GM12878 (cell line): ENCODE results near the gene HELZ. TPM values are rescaled to one million over a fixed set of nuclear protein-coding genes. Genes with fewer than 3 reads are reported as not detected.

ENCODE experiments used
- ATAC-seq: fragments of 200-7000 bp; cut with Tn5 transposase; 3 replicates; pipeline ENCODE4 v1.9.1; 2020; ENCODE audit warnings: mild to moderate bottlenecking, moderate library complexity
- BruUV-seq: library from RNA; stranded (reverse); fragments of 400-500 nt; replicated peaks from 2 replicates; lab custom pipeline; 2021; lab: Mats Ljungman, UMichigan
- CTCF ChIA-PET: fragments of 300-600 bp; sonication (Branson Sonifier 250); formaldehyde crosslinking; extraction: SDS; loops from one replicate; lab custom pipeline; 2021; ENCODE audit warnings: inconsistent platforms; lab: Yijun Ruan, JAX
- POLR2A ChIA-PET: fragments of 350-600 bp; formaldehyde crosslinking; extraction: SDS; loops from one replicate; lab custom pipeline; 2021; ENCODE audit warnings: inconsistent platforms; lab: Charles Lee
- RAD21 ChIA-PET: fragments of 300-600 bp; sonication (Branson Sonifier 250); formaldehyde crosslinking; loops from one replicate; lab custom pipeline; 2023; ENCODE audit warnings: antibody characterized with exemption; ENCODE audit not compliant: unreplicated experiment; lab: Charles Lee
- SMC1A ChIA-PET: fragments of 300-600 bp; sonication (Branson Sonifier 250); formaldehyde crosslinking; loops from one replicate; lab custom pipeline; 2023; ENCODE audit not compliant: unreplicated experiment, uncharacterized antibody; lab: Charles Lee
- DNase-seq: peaks from one replicate; pipeline ENCODE4 v3.0.0-alpha.2; 2011; ENCODE audit warnings: low read depth, low spot score
- FAIRE-seq: peaks from 3 replicates; lab custom pipeline; 2011; peaks lifted over from hg19 to GRCh38; lab: Jason Lieb, UNC
- H2AFZ ChIP-seq: 2 replicates; pipeline ENCODE4 v1.6.0; 2011; ENCODE audit warnings: low read depth, low read length, control low read depth; ENCODE audit not compliant: control insufficient read depth
- H3K27ac ChIP-seq: 2 replicates; pipeline ENCODE4 v1.5.1; 2011; ENCODE audit warnings: control low read depth; ENCODE audit not compliant: control insufficient read depth, insufficient read depth
- H3K27me3 ChIP-seq, 2 experiments: replicated peaks in 1 of 2; 2 replicates each; pipeline versions ENCODE4 v1.6.0 to v1.6.1; 2011; ENCODE audit warnings: low read length in 1 of 2; ENCODE audit not compliant: control insufficient read depth in 2 of 2, insufficient read depth in 2 of 2
- H3K36me3 ChIP-seq, 2 experiments: 2 replicates each; pipeline ENCODE4 v1.5.1; 2011; ENCODE audit warnings: low read length in 1 of 2; ENCODE audit not compliant: control insufficient read depth in 2 of 2, insufficient read depth in 2 of 2
- H3K4me1 ChIP-seq: 2 replicates; pipeline ENCODE4 v1.6.1; 2011; ENCODE audit warnings: mild to moderate bottlenecking, low read length, moderate library complexity, mixed read lengths; ENCODE audit not compliant: control insufficient read depth, insufficient read depth
- H3K4me2 ChIP-seq: 2 replicates; pipeline ENCODE4 v1.6.0; 2011; ENCODE audit warnings: control low read depth; ENCODE audit not compliant: control insufficient read depth, insufficient read depth
- H3K4me3 ChIP-seq: fragments of 200-600 bp; sonication (generic); 2 replicates; pipeline ENCODE4 v1.5.1; 2016
- H3K79me2 ChIP-seq: 2 replicates; pipeline ENCODE4 v1.6.0; 2011; ENCODE audit warnings: low read length; ENCODE audit not compliant: control insufficient read depth, insufficient read depth
- H3K9ac ChIP-seq: 2 replicates; pipeline ENCODE4 v1.8.0; 2011; ENCODE audit warnings: low read length, control low read depth, mixed read lengths; ENCODE audit not compliant: control insufficient read depth, insufficient read depth
- H3K9me3 ChIP-seq: replicated peaks from 3 replicates; pipeline ENCODE4 v1.5.1; 2011; ENCODE audit warnings: mild to moderate bottlenecking, low read length; ENCODE audit not compliant: control insufficient read depth, insufficient read depth
- H4K20me1 ChIP-seq: 2 replicates; pipeline ENCODE4 v1.6.0; 2011; ENCODE audit not compliant: control insufficient read depth, insufficient read depth
- CREB1 ChIP-seq: IDR thresholded peaks from 2 replicates; pipeline ENCODE4 v1.6.1; 2012; ENCODE audit warnings: low read depth, mild to moderate bottlenecking, inconsistent platforms
- DPF2 ChIP-seq: fragments of 450-650 bp; IDR thresholded peaks from 2 replicates; pipeline ENCODE4 v1.6.1; 2017; ENCODE audit warnings: mild to moderate bottlenecking
- HCFC1 ChIP-seq: fragments of 150-350 bp; IDR thresholded peaks from 2 replicates; pipeline ENCODE4 v1.6.1; 2014; ENCODE audit warnings: low read length
- IRF4 ChIP-seq: IDR thresholded peaks from 2 replicates; pipeline ENCODE4 v1.6.1; 2011; ENCODE audit warnings: low read depth, low read length
- PAX5 ChIP-seq: IDR thresholded peaks from 2 replicates; pipeline ENCODE4 v1.6.1; 2011; ENCODE audit warnings: low read depth, low read length, borderline replicate concordance
- POLR2A ChIP-seq: IDR thresholded peaks from 2 replicates; pipeline ENCODE4 v1.6.1; 2011; ENCODE audit warnings: low read depth, mild to moderate bottlenecking, low read length
- SUPT20H ChIP-seq: IDR thresholded peaks from 2 replicates; pipeline ENCODE4 v1.6.1; 2011; ENCODE audit warnings: low read depth, mild to moderate bottlenecking, low read length, moderate library complexity, borderline replicate concordance; ENCODE audit not compliant: control insufficient read depth
- WGBS: methylation state at CpG from one replicate; pipeline ENCODE4 v1.1.6; 2016; ENCODE audit warnings: low lambda C conversion rate; ENCODE audit not compliant: insufficient replicate concordance, insufficient coverage; ENCODE audit errors: missing lambda C conversion rate; 5-methylcytosine and 5-hydroxymethylcytosine counted together
- in situ Hi-C: fragments of 300-500 bp; cut with MboI; formaldehyde crosslinking; loops from 9 replicates; pipeline ENCODE4 v1.14.3; 2018; ENCODE audit warnings: mixed read lengths
- intact Hi-C: fragments of 100-400 bp; cut with micrococcal nuclease; formaldehyde crosslinking; loops from one replicate; pipeline ENCODE4 v1.14.2; 2022; ENCODE audit not compliant: unreplicated experiment
- polyA plus RNA-seq, 11 experiments: library from polyadenylated mRNA; depleted of rRNA in 4 of 11; unstranded in 6 of 11; stranded (reverse) in 5 of 11; fragments of >200 nt; fragmentation: Nextera tagmentation in 4 of 11; fragmentation: Illumina TruSeq in 1 of 11; extraction: Ambion mirVana in 4 of 11; extraction: Trizol in 1 of 11; gene quantifications; 1 replicate in 1 of 11; 2 replicates in 10 of 11; pipeline versions ENCODE4 v1.2.1 to v1.2.3, GENCODE V29; 2011 to 2016; ENCODE audit warnings: inconsistent platforms in 2 of 11, missing spikeins in 2 of 11, low read depth in 1 of 11
- total RNA-seq, 4 experiments: library from RNA; depleted of rRNA in 3 of 4; stranded (reverse); fragments of >200 nt in 3 of 4; fragmentation: Illumina TruSeq in 1 of 4; extraction: Trizol in 1 of 4; gene quantifications; 2 replicates each; pipeline versions ENCODE4 v1.2.1 to v1.2.3, GENCODE V29; 2013 to 2021
- TF ChIP-seq, protein P1 (sequence below): fragments of 450-650 bp; formaldehyde crosslinking; IDR thresholded peaks from 2 replicates; pipeline ENCODE4 v1.5.0; 2022; ENCODE audit warnings: mild to moderate bottlenecking, missing genetic modification characterization
- TF ChIP-seq, protein P2 (sequence below): IDR thresholded peaks from 2 replicates; pipeline ENCODE4 v1.6.1; 2011; ENCODE audit warnings: borderline replicate concordance, low read depth, mild to moderate bottlenecking, moderate library complexity, mixed read lengths, low read length; ENCODE audit not compliant: insufficient read depth; ENCODE audit errors: extremely low read length

HELZ gene
- total and polyA plus RNA-seq, 10 of the 15 experiments (the other 5 are each of a cell fraction or from before 2014, with no cell fraction given), result 1.5 to 36.8 (median 19.1) TPM

DNA sequence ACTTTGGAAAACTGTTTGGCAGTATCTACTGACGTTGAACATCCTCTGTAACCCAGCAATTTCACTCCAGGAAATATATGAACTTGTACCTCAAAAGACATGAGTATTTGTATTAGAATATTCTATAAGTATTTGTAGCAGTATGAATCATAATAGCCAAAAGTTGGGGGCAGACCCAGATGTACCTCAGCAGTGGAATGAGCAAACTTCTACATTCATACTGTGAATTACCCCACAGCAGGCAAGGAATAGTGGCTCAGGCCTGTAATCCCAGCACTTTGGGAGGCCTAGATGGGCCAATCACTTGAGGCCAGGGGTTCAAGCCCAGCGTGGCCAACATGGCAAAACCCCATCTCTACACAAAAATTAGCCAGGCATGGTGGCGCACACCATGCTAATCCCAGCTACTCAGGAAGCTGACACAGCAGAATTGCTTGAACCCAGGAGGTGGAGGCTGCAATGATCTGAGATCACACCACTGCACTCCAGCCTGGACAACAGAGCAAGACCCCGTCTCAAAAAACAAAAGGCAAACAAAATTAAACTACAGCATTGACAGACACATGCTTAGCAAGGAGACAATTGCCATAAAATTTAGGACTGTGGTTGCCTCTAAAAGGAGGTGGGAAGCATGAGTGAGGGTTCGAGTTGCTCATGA, 11.2 kb upstream of the HELZ start:
- Histone ChIP-seq H3K4me1 (no peaks in the 10 kb centered on the region; the same call in 1 of the 2 replicates), H3K36me3 (no peaks in the 10 kb centered on the region), H4K20me1 (no peaks in the 10 kb centered on the region), H3K9me3 (peaks cover 3% of the 10 kb centered on the region), H3K4me3 (no peak overlapping the region), H3K79me2 (no peaks in the 10 kb centered on the region), H3K27ac (no peak overlapping the region), H3K4me2 (no peak overlapping the region), H2AFZ (no peak overlapping the region), H3K27me3 (no peaks in the 10 kb centered on the region), H3K9ac (no peak overlapping the region)
- in situ Hi-C loops, result no loop called here
- no TSS peak for BruUV-seq
- ChIA-PET RAD21 (no interaction called here), CTCF (no interaction called here), POLR2A (no interaction called here), SMC1A (interaction anchor here (0.6 kb wide), 1 partner anchor 1732 kb away, joined by 6 read pairs; no protein-coding TSS in a partner anchor)
- intact Hi-C loops, result no loop called here
- DNase-seq (no peak), ATAC-seq (no peak), FAIRE-seq (no peak)
- no peak for TF ChIP-seq POLR2A
- TF ChIP-seq SUPT20H, result no peak
- no peak for TF ChIP-seq PAX5
- TF ChIP-seq CREB1, result no peak
- TF ChIP-seq IRF4, result no peak
- TF ChIP-seq, protein P1, sequence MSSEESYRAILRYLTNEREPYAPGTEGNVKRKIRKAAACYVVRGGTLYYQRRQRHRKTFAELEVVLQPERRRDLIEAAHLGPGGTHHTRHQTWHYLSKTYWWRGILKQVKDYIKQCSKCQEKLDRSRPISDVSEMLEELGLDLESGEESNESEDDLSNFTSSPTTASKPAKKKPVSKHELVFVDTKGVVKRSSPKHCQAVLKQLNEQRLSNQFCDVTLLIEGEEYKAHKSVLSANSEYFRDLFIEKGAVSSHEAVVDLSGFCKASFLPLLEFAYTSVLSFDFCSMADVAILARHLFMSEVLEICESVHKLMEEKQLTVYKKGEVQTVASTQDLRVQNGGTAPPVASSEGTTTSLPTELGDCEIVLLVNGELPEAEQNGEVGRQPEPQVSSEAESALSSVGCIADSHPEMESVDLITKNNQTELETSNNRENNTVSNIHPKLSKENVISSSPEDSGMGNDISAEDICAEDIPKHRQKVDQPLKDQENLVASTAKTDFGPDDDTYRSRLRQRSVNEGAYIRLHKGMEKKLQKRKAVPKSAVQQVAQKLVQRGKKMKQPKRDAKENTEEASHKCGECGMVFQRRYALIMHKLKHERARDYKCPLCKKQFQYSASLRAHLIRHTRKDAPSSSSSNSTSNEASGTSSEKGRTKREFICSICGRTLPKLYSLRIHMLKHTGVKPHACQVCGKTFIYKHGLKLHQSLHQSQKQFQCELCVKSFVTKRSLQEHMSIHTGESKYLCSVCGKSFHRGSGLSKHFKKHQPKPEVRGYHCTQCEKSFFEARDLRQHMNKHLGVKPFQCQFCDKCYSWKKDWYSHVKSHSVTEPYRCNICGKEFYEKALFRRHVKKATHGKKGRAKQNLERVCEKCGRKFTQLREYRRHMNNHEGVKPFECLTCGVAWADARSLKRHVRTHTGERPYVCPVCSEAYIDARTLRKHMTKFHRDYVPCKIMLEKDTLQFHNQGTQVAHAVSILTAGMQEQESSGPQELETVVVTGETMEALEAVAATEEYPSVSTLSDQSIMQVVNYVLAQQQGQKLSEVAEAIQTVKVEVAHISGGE (CRISPR knock-in tag), result no peak
- TF ChIP-seq DPF2, result no peak
- no peak for TF ChIP-seq HCFC1
- TF ChIP-seq, protein P2, sequence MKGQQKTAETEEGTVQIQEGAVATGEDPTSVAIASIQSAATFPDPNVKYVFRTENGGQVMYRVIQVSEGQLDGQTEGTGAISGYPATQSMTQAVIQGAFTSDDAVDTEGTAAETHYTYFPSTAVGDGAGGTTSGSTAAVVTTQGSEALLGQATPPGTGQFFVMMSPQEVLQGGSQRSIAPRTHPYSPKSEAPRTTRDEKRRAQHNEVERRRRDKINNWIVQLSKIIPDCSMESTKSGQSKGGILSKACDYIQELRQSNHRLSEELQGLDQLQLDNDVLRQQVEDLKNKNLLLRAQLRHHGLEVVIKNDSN, result no peak
- 36% methylated on average over 5 of the region's 5 CpGs for WGBS
